Fibroblast of pulmonary artery (primary cell): ENCODE measurements around the gene WDR83.
A peak's percentile ranks its signal among the peaks of the same experiment; 100 is the strongest.
"Not testable (repeated sequence)": the region's sequence is repeated elsewhere in the genome, so short reads cannot be mapped to it uniquely, and the experiment has no call there.

Experiments used
- DNase-seq: peaks from one replicate; pipeline ENCODE4 v3.0.0-alpha.2; 2010; ENCODE audit warnings: low read depth
- H3K4me3 ChIP-seq: replicated peaks from 2 replicates; pipeline ENCODE4 v1.5.1; 2011; ENCODE audit warnings: low read depth, mild to moderate bottlenecking, control low read depth, low read length, moderate library complexity
- TF ChIP-seq, protein P1 (sequence below): IDR thresholded peaks from 2 replicates; pipeline ENCODE4 v1.5.1; 2011; ENCODE audit warnings: mild to moderate bottlenecking, control low read depth, low read length, inconsistent platforms; ENCODE audit errors: missing control alignments

WDR83 gene

DNA sequence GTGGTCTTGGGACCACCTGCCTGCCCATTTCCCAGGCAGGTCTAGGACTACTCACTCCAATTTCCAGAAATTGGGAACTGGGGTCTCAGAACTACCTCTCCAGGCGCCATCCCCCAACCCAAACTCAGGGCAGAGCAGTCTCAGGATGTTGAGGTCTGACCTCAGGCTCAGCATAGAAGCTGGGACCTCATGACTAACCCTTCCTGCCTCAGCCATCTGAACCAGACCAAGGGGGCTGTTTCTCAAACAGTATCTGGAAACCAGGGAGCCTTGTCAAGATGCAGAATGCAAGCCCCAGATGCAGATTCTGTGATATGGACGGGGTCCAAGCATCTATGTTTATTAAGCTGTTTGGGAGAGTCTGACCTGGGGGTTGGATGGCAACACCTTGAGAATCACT is 28.5 kb downstream of the WDR83 start:
- no peak overlapping the region for H3K4me3 ChIP-seq

DNA sequence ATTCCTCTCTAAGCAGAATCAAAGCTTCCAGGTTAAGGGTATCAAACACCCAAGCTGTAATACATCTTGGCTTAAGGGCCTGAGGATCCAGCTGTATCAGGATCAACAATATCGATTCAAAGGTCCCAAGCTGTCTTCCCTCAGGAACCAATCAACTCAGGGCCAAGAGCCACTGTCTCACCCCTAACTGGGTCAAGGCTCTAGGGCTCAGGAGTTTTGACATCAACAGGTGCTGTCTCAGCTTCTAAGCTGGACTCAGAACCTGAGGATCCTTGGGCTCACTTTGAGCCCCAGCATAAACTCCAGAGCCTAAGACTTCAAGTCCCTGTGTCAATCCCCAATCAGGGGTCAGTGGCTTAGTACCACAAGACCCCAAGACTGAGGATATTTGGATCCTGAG is 28.9 kb downstream of the WDR83 start:
- H3K4me3 ChIP-seq, result peak overlapping the region; percentile 84
- DNase-seq, result no peak
- TF ChIP-seq, protein P1, sequence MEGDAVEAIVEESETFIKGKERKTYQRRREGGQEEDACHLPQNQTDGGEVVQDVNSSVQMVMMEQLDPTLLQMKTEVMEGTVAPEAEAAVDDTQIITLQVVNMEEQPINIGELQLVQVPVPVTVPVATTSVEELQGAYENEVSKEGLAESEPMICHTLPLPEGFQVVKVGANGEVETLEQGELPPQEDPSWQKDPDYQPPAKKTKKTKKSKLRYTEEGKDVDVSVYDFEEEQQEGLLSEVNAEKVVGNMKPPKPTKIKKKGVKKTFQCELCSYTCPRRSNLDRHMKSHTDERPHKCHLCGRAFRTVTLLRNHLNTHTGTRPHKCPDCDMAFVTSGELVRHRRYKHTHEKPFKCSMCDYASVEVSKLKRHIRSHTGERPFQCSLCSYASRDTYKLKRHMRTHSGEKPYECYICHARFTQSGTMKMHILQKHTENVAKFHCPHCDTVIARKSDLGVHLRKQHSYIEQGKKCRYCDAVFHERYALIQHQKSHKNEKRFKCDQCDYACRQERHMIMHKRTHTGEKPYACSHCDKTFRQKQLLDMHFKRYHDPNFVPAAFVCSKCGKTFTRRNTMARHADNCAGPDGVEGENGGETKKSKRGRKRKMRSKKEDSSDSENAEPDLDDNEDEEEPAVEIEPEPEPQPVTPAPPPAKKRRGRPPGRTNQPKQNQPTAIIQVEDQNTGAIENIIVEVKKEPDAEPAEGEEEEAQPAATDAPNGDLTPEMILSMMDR, result no peak

More for the DNA sequence above, 28.5 kb downstream of the WDR83 start:
- DNase-seq, result no peak
- TF ChIP-seq, protein P1, result no peak

DNA sequence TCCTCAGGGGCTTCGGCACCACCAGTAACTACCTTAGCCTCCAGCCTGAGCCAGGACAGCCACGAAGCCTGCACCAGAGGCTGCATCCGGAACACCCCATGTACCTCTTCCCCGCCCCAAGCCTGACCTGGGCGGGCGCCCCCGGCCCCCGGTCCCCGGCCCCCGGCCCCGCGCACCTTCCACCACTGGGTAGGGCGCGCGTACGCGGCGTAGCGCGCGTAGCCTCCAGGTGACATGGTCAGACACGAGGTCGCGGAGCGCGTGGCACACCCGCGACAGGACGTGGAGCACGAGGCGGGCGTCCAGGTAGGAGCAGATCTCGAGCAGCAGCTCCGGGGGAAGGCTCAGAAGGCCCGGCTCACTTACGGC is 29.4 kb downstream of the WDR83 start:
- peak overlapping the region; percentile 84 for H3K4me3 ChIP-seq
- TF ChIP-seq, protein P1, result no peak
- DNase-seq, result no peak

DNA sequence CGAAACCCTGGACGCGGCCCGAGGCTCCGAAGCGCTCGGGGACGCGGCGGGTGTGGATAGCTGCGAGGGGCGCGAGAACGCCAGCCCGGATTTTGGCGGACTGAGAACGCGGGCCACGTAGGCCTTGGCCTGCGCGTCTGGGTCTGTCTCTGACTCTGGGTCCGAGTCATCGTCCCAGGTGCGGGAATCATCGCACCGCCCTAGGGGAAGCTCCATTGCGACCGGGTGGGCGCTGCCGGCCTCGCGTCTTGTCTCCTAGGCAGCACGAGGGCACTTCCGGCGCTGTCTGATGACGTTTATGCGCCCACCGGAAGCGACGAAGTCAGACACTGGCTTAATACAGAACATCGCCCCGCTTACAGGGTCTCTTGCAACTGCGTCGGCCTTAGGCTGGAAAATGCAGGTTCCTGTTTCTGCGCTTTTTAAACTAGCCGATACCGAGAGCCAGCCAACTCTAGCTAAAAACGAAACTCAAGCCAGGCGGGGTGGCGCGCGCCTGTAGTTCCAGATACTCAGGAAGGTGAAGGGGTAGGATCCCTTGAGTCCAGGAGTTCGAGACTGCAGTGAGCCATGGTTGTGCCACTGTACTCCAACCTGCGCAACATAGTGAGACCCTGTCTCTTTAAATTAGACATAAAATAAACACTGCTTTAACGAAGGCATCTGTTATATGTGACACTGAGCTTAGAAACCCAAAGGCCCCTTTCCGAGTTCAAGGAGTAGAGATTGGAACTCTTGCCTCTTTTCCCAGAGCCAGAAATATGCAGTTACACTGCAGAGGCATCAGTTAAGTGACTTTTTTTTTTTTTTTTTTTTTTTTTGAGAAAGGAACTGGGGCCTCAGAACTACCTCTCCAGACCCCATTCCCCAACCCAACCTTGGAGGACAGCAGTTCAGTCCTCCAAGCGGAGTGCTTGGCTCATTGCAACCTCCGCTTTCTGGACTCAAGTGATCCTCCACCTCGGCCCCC is 30.0 kb downstream of the WDR83 start, which contains the start of gene FBXW9:
Gene FBXW9, minus strand, starts transcription at position 266 of the 970 bp plus-strand sequence. Its CDS starts 50 bp downstream, at position 216.
- TF ChIP-seq, protein P1, result no peak
- H3K4me3 ChIP-seq, result peak within 1 kb of the TSS; percentile 84
- peak; percentile 97 for DNase-seq

DNA sequence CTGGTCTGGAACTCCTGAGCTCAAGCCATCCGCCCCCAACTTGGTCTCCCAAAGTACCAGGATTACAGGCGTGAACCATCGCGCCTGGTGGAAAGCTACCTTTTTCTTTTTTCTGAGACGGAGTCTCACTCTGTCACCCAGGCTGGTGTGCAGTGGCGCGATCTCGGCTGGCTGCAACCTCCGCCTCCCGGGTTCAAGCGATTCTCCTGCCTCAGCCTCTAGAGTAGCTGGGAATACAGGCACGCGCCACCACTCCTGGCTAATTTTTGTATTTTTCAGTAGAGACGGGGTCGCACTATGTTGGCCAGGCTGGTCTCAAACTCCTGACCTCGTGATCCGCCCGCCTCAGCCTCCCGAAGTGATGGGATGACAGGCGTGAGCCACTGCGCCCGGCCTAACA is 30.8 kb downstream of the WDR83 start:
- not testable (repeated sequence) for DNase-seq, H3K4me3 ChIP-seq

DNA sequence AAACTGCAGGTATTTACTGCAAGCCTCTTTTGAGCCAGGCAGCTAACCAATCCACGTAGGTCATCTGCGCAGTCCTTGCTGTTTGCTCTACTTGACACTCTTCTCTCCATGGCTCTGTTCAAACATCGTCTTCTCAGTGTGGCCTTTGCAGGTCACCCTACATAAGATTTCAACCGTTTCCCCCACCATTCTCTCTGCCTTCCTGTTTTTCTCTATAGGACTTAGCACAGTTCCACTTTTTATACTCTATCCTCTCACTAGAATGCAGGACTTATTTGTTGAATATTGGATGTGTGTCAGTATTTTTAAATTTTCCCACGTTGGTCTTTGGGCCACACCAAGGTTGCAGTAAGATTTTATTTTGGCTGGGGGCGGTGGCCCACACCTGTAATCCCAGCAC is 31.5 kb downstream of the WDR83 start:
- H3K4me3 ChIP-seq, result no peak overlapping the region
- TF ChIP-seq, protein P1, result no peak
- no peak for DNase-seq

DNA sequence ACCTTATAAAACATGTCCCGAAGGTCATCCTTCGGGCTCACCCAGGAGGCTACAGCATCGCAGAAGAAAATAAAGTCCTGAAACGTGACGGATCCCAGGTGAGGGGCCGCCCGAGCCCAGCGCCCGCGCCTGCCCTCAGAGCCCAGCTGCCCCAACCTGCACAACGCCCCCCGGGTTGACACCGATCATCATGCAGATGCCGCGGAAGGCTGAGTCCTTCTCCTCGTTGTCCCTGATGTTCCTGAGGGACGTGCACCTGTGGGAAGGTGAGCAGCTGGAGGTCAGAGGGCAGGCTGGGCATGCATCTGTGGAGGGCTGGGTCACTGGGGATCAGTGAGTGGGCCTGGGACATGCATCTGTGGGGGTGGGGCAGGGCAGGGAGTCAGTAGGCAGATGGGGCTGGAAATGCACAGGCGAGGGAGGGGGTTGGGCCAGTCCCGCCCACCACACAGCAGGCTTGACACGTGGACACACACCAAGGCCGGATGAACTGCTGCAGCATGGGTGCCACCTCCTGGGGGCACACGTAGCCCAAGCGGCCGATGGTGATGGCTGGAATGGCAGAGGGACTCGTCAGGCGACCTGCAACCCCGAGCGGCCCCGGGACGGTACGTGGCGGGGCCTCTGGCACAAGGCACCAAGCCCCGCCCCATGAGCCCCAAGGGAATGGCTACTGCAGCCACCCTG is 35.1 kb downstream of the WDR83 start:
- H3K4me3 ChIP-seq, result no peak overlapping the region
- TF ChIP-seq, protein P1, result no peak
- no peak for DNase-seq
